Mesothelial cell of epicardium (in vitro differentiated cells): Measurements from ENCODE around the gene SFMBT2. TPM values are rescaled to one million over a fixed set of nuclear protein-coding genes. Genes with fewer than 3 reads are reported as not detected.
"Not testable (repeated sequence)": the region's sequence is repeated elsewhere in the genome, so short reads cannot be mapped to it uniquely, and the experiment has no call there.

Experiments used
- DNase-seq, 2 experiments: peaks; one replicate each; pipeline ENCODE4 v3.0.0; 2021; ENCODE audit warnings: low spot score in 2 of 2; ENCODE audit not compliant: unreplicated experiment in 2 of 2
- H3K27ac Mint-ChIP-seq: 2 replicates; pipeline ENCODE4 v1.8.0; 2021; ENCODE audit warnings: mixed read lengths
- H3K27me3 Mint-ChIP-seq: 2 replicates; pipeline ENCODE4 v1.8.0; 2021; ENCODE audit warnings: low read depth, mixed read lengths
- H3K36me3 Mint-ChIP-seq: 2 replicates; pipeline ENCODE4 v1.8.0; 2021; ENCODE audit warnings: mixed read lengths
- H3K4me1 Mint-ChIP-seq: 2 replicates; pipeline ENCODE4 v1.8.0; 2021; ENCODE audit warnings: mixed read lengths
- H3K4me3 Mint-ChIP-seq: 2 replicates; pipeline ENCODE4 v1.8.0; 2021; ENCODE audit warnings: mild to moderate bottlenecking, moderate library complexity, mixed read lengths
- H3K9me3 Mint-ChIP-seq: 2 replicates; pipeline ENCODE4 v1.8.0; 2021; ENCODE audit warnings: mixed read lengths
- CTCF ChIP-seq: fragments of 200-600 bp; sonication (generic); IDR thresholded peaks from one replicate; pipeline ENCODE4 v1.5.0; 2021; ENCODE audit warnings: antibody characterized with exemption; ENCODE audit not compliant: unreplicated experiment
- total RNA-seq: library from RNA; stranded (reverse); gene quantifications from 3 replicates; pipeline ENCODE4 v1.2.1, GENCODE V29; 2021

SFMBT2 gene
- total RNA-seq, 1 donor from 2014 or later, result 2.3 TPM

GRCh38 chr10:7300384-7300971, 110.4 kb downstream of the SFMBT2 start:
- no peak for DNase-seq
- Mint-ChIP-seq H3K27ac (no peak overlapping the region), H3K36me3 (no peaks in the 10 kb centered on the region), H3K4me3 (no peak overlapping the region), H3K27me3 (peaks cover 63% of the 10 kb centered on the region), H3K4me1 (peaks cover 51% of the 10 kb centered on the region), H3K9me3 (no peaks in the 10 kb centered on the region)
- no peak for TF ChIP-seq CTCF

DNA sequence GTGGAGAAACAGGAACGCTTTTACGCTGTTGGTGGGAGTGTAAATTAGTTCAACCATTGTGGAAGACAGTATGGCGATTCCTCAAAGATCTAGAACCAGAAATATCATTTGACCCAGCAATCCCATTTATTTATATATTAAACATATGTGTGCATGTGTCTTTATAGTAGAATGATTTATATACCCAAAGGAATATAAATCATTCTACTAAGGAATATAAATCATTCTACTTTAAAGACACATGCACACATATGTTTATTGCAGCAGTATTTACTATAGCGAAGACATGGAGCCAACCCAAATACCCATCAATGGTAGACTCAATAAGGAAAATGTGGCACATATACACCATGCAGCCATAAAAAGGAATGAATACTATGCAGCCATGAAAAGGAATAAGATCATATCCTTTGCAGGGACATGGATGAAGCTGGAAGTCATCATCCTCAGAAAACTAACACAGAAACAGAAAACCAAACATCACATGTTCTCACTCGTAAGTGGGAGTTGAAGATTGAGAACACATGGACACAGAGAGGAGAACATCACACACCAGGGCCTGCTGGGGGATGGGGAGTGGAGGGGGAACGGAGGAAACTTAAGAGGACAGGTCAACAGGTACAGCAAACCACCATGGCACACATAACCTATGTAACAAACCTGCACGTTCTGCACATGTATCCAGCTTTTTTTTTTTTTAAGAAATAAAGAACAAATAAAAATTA, 111.1 kb downstream of the SFMBT2 start:
- Mint-ChIP-seq H3K27me3 (peaks cover 61% of the 10 kb centered on the region), H3K4me1 (peaks cover 51% of the 10 kb centered on the region)
- H3K4me3 Mint-ChIP-seq, H3K36me3 Mint-ChIP-seq, DNase-seq, H3K27ac Mint-ChIP-seq, H3K9me3 Mint-ChIP-seq: not testable (repeated sequence)

GRCh38 chr10:7298495-7298894, 112.3 kb downstream of the SFMBT2 start:
- Mint-ChIP-seq H3K9me3 (no peaks in the 10 kb centered on the region), H3K27ac (no peak overlapping the region), H3K4me3 (no peak overlapping the region), H3K36me3 (no peaks in the 10 kb centered on the region), H3K4me1 (peaks cover 45% of the 10 kb centered on the region), H3K27me3 (peaks cover 63% of the 10 kb centered on the region)
- DNase-seq, result no peak
- no peak for TF ChIP-seq CTCF

DNA sequence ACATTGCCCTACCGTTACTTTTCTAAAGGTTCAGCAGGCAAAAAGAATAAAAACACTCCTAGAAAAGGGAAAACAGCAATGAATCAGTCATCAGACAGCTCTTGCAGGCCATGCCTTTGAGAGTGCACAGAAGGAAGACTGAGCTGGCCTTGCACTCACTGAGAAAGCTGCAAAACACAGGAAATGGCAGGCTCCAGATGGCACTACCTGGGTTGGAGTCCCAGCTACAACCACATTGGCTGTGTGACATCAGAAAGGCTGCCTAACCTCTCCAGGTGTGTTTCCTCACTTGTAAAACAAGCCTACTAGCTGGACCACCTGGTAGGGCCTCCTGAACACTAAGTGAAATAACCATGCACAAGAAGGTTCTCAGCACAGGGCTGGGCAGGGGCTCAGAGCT, 113.7 kb downstream of the SFMBT2 start:
- DNase-seq, result no peak
- Mint-ChIP-seq H3K4me3 (no peak overlapping the region), H3K9me3 (no peaks in the 10 kb centered on the region), H3K27ac (no peak overlapping the region), H3K36me3 (no peaks in the 10 kb centered on the region), H3K4me1 (peaks cover 31% of the 10 kb centered on the region), H3K27me3 (peaks cover 75% of the 10 kb centered on the region)
- no peak for TF ChIP-seq CTCF

- Mint-ChIP-seq H3K36me3 (no peaks in the 10 kb centered on the region), H3K4me3 (no peak overlapping the region), H3K27ac (no peak overlapping the region), H3K4me1 (peaks cover 27% of the 10 kb centered on the region), H3K27me3 (peaks cover 78% of the 10 kb centered on the region), H3K9me3 (no peaks in the 10 kb centered on the region)
- no peak for DNase-seq
- TF ChIP-seq CTCF, result no peak
These were observed 114.2 kb downstream of the SFMBT2 start for GRCh38 chr10:7296648-7297047.

DNA sequence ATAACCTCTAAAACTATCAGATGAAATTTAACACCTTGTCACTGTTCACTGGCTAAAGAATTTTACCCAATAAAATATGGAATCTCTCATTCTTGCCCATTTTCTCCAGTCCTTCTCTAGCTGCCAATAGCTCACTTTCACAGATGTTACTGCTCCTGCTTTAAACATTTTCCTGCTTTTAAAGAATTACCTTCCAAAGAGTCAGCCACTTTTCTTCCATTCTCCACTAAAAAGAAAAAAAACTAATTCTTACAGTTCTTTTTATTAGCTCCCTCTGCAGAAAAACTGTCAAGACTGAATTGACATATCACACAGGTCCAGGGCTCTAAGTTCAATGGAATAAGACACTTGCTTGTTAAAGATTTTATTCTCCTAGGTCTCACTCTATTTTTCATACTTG, 114.8 kb downstream of the SFMBT2 start:
- Mint-ChIP-seq H3K4me1 (peaks cover 21% of the 10 kb centered on the region), H3K4me3 (no peak overlapping the region), H3K36me3 (no peaks in the 10 kb centered on the region), H3K9me3 (no peaks in the 10 kb centered on the region), H3K27me3 (peaks cover 78% of the 10 kb centered on the region), H3K27ac (no peak overlapping the region)
- no peak for DNase-seq
- no peak for TF ChIP-seq CTCF
